Measurements from ENCODE around the gene UST. TPM values are rescaled to one million over a fixed set of nuclear protein-coding genes. Genes with fewer than 3 reads are reported as not detected.

UST gene
- total RNA-seq, 4 donors from 2014 or later: 13.5 to 47.1 (median 33.0) TPM

- WGBS, 2 donors: 60 to 63% methylated on average over 2 of the region's 2 CpGs
- H3K27me3 ChIP-seq: no peaks in the 10 kb centered on the region
- peaks cover 0 to 65% (median 24%) of the 10 kb centered on the region in 4 donors for H3K4me1 ChIP-seq
These were observed 332.6 kb downstream of the UST start for GRCh38 chr6:149079456-149079855.

GRCh38 chr6:149079911-149080491 lies 333.2 kb downstream of the UST start:
- H3K27me3 ChIP-seq: no peaks in the 10 kb centered on the region
- WGBS, 2 donors: 17 to 25% methylated on average over 6 of the region's 6 CpGs
- H3K9me3 ChIP-seq: no peaks in the 10 kb centered on the region
- H3K36me3 ChIP-seq: peaks cover 0 to 5% (median 0%) of the 10 kb centered on the region in 3 donors
- H3K27ac ChIP-seq: peak overlapping the region; percentile 28 to 79 (median 56)
- H3K4me3 ChIP-seq: no peak overlapping the region
- DNase-seq (ENCODE audit: low spot score in 2 of 2): peak; percentile 35 to 56
- peaks cover 0 to 65% (median 24%) of the 10 kb centered on the region in 4 donors for H3K4me1 ChIP-seq
- peak in 1 of 2 donors; percentile 24 for TF ChIP-seq EP300 (IDR thresholded peaks at IDR 0.05)
- no peak for TF ChIP-seq CTCF (IDR thresholded peaks at IDR 0.05)
- TF ChIP-seq POLR2A (IDR thresholded peaks at IDR 0.05): no peak

More at GRCh38 chr6:149079456-149079855, 332.6 kb downstream of the UST start:
- DNase-seq (ENCODE audit: low spot score in 2 of 2): no peak
- H3K36me3 ChIP-seq: peaks cover 0 to 11% (median 0%) of the 10 kb centered on the region in 3 donors
- TF ChIP-seq POLR2A (IDR thresholded peaks at IDR 0.05) (no peak), EP300 (IDR thresholded peaks at IDR 0.05) (no peak), CTCF (IDR thresholded peaks at IDR 0.05) (no peak)
- no peaks in the 10 kb centered on the region for H3K9me3 ChIP-seq
- no peak overlapping the region for H3K4me3 ChIP-seq
- peak overlapping the region; percentile 28 to 79 (median 56) for H3K27ac ChIP-seq

- TF ChIP-seq CTCF (IDR thresholded peaks at IDR 0.05) (no peak), POLR2A (IDR thresholded peaks at IDR 0.05) (no peak), EP300 (IDR thresholded peaks at IDR 0.05) (no peak)
- Histone ChIP-seq H3K27me3 (no peaks in the 10 kb centered on the region), H3K36me3 (peaks cover 0 to under 1% (median 0%) of the 10 kb centered on the region in 3 donors), H3K4me3 (no peak overlapping the region), H3K9me3 (no peaks in the 10 kb centered on the region), H3K27ac (peak overlapping the region; percentile 28 to 79 (median 56)), H3K4me1 (peaks cover 0 to 64% (median 24%) of the 10 kb centered on the region in 4 donors)
- DNase-seq (ENCODE audit: low spot score in 2 of 2): no peak
- 34 to 36% methylated on average over 5 of the region's 5 CpGs for WGBS, 2 donors
These were observed 333.7 kb downstream of the UST start for GRCh38 chr6:149080511-149080910.

- no peaks in the 10 kb centered on the region for H3K36me3 ChIP-seq
- DNase-seq (ENCODE audit: low spot score in 2 of 2): no peak
- H3K27ac ChIP-seq: peak overlapping the region in 2 of 4 donors; percentile 68 to 79
- H3K4me3 ChIP-seq: no peak overlapping the region
- no peaks in the 10 kb centered on the region for H3K27me3 ChIP-seq
- WGBS, 2 donors: 89 to 95% methylated on average over 1 of the region's 1 CpG
- no peaks in the 10 kb centered on the region for H3K9me3 ChIP-seq
- TF ChIP-seq CTCF (IDR thresholded peaks at IDR 0.05) (no peak), EP300 (IDR thresholded peaks at IDR 0.05) (no peak), POLR2A (IDR thresholded peaks at IDR 0.05) (no peak)
- H3K4me1 ChIP-seq: peaks cover 0 to 56% (median 24%) of the 10 kb centered on the region in 4 donors
These were observed 334.5 kb downstream of the UST start for GRCh38 chr6:149081281-149081680.

- Histone ChIP-seq H3K36me3 (no peaks in the 10 kb centered on the region), H3K4me3 (no peak overlapping the region), H3K4me1 (peaks cover 0 to 54% (median 24%) of the 10 kb centered on the region in 4 donors), H3K9me3 (no peaks in the 10 kb centered on the region), H3K27me3 (no peaks in the 10 kb centered on the region), H3K27ac (peak overlapping the region in 2 of 4 donors; percentile 13 to 17)
- TF ChIP-seq POLR2A (IDR thresholded peaks at IDR 0.05) (no peak), CTCF (IDR thresholded peaks at IDR 0.05) (peak; percentile 77 to 85 (median 78))
- peak; percentile 84 to 93 for DNase-seq (ENCODE audit: low spot score in 2 of 2)
- WGBS, 2 donors: 31 to 33% methylated on average over 6 of the region's 6 CpGs
These were observed 335.5 kb downstream of the UST start for GRCh38 chr6:149082320-149082719.
